Measurements from ENCODE around the gene CCNQ.

CCNQ gene

DNA sequence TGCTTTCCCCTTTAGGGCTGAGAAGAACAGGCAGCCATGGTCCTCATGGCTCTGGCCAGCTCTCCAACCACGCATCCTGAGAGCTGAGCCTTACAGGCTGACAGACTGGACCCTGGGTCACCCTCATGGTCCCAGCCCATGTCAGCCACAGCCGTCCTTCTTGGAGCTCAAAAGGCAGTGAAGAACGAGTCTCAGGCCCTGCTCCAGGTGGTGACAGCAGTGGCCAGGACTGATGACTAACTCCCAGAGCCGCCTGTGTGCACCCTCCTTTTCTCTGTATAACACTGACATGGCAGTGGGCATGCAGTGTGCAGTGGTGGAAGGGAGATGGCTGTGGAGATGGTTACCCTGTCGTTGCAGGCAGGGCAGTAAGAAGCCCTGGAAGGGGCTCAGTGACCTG, 37.8 kb upstream of the CCNQ start:
- DNase-seq = no peak

GRCh38 chrX:153635788-153636668, 37.1 kb upstream of the CCNQ start:
- DNase-seq = no peak

GRCh38 chrX:153635388-153635787, 36.4 kb upstream of the CCNQ start:
- DNase-seq = no peak

- DNase-seq = no peak
Measured at GRCh38 chrX:153634832-153635231, 35.9 kb upstream of the CCNQ start.

GRCh38 chrX:153634236-153634635, 35.3 kb upstream of the CCNQ start:
- no peak for DNase-seq

DNA sequence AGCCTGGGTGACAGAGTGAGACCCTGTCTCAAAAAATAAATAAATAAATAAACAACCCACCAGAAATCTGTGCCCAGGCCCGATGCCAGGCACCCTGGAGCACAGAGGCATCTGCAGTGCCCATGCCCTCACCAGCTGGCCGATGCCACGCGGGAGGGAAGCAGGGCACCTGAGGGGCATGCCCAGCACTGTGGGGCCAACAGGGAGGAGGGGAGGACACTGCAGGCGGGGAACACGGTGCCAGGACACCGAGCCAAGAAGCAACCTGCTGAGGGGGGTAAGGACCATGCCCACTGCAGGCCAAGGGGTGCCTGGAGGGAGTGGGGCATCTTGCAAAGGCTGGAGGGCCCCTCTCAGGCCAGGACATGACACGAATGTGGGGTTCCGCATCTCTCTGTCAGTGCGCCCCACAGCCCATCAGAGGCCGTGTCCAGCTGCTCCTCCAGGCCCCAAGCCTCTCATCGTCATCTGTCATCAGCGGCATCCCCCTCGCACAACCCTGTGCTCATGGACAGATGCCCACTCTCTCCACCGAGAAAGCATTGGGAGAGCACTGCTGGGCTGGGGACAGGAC, 34.8 kb upstream of the CCNQ start:
- no peak for DNase-seq

GRCh38 chrX:153633048-153633447, 34.1 kb upstream of the CCNQ start:
- no peak for DNase-seq

- no peak for DNase-seq
Measured at GRCh38 chrX:153632595-153632946, 33.6 kb upstream of the CCNQ start.

DNA sequence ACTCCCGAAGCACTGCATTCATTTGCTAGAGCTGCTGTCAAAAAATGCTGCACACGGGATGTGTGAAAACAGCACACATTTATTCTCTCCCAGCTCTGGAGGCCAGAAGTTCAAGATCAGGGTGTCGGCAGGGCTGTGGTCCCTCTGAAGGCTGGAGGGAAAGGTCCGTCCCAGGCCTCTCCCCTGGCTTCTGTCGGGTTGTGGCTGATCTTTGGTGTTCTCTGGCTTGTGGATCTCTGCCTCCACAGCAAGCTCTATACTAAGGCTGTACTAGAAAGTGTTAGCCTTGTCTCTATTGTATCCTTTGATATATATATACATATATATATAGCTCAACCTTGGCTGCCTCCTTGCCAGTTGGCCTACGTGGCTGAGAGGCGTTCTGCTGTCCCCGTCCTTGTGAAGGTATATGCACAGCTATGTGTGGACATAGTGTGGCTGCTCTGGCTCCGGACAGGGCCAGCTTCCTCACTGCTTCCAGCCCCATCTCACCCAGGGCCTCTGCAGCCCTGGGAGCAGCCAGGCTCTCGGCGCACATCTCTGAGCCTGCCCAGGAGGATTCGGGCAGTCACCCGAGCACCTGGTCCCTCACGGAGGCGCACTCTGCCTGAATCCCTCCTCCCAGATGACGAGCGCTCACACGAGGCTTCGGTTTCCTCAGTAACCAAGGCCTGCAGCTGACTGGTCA, 33.1 kb upstream of the CCNQ start:
- no peak for DNase-seq

- no peak for DNase-seq
Measured at GRCh38 chrX:153631346-153631745, 32.4 kb upstream of the CCNQ start.

DNA sequence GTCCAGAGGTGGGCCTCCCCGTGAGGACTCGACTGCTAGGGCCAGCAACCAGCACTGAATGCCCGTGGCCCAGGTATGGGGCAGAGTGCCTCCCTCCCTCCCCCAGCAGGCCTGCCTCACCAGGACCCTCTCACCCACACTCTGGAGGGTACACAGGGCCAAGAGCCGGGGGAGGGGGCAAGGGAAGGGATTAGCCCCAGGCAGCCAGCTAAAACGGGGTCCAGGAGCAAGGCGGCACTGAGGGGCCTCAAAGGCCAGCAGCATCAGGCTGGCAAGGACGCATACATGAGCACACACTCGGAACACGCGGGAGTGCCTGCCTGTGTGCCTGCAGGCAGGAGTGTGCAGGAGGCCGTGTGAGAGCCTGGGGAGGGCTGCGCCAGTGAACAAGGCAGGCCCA, 29.7 kb upstream of the CCNQ start:
- DNase-seq = no peak

- DNase-seq = no peak
Measured at GRCh38 chrX:153628129-153628528, 29.2 kb upstream of the CCNQ start.

DNA sequence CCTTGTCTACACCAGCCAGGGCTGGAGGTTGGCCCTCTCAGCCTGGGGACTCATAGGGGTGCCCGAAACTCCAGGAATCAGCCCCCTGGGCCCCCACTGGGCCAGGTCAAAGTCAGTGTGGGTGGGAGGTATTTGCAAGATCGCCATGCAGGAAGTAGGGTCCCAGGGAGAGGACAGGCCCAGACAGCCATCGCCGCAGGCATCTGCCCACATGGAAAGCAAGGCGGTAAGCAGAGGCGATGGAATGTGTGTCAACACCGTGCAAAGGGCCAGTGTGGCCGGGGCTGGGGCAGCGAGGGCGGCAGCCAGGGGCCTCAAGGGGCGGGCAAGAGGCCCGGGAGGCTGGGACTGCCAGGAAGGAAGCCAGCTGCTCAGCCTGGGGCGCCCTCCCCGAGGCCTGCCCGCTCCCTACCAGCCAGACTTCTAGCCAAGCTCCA, 28.8 kb upstream of the CCNQ start:
- DNase-seq = no peak

DNA sequence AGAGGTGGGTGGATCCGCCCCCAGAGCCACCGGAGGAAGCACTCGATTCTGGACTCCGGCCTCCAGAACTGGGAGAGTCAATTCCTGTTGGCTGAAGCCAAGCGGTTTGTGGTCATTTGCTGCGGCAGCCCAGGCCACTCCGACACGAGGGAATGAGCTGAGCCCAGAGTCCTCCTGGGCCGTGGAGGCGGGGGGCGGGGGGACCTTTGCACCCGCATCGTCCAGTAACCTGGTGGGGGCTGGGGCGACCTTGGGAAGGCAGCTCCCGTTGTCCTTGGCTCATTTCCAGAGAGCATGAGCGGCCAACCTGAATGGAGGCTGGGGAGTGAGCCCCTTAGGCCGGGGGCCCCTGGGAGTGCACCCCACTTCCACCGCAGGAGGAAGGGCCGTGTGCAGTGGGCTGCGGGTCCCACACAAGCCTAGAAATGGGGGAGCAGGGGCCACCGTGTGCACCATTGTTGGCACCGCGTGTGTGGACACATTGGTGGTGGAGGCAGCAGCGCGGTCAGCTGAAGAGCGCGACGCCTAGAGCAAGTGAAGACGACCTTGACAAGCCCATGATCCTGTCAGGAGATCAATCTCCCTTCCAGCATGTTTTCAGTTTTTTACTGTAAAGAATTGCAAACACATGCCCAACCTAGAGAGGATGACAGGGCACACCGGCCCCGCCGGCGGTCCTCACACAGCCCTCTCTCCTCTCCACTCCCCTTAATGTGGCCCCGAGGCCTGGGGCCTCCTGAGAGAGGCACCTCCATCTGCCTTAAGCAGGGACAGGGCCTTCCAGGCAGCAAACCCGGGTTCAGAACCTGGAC, 28.1 kb upstream of the CCNQ start:
- no peak for DNase-seq

GRCh38 chrX:153626025-153626633, 27.2 kb upstream of the CCNQ start:
- no peak for DNase-seq

GRCh38 chrX:153625271-153626024, 26.5 kb upstream of the CCNQ start:
- no peak for DNase-seq

- no peak for DNase-seq
Measured at GRCh38 chrX:153624196-153625091, 25.5 kb upstream of the CCNQ start.

DNA sequence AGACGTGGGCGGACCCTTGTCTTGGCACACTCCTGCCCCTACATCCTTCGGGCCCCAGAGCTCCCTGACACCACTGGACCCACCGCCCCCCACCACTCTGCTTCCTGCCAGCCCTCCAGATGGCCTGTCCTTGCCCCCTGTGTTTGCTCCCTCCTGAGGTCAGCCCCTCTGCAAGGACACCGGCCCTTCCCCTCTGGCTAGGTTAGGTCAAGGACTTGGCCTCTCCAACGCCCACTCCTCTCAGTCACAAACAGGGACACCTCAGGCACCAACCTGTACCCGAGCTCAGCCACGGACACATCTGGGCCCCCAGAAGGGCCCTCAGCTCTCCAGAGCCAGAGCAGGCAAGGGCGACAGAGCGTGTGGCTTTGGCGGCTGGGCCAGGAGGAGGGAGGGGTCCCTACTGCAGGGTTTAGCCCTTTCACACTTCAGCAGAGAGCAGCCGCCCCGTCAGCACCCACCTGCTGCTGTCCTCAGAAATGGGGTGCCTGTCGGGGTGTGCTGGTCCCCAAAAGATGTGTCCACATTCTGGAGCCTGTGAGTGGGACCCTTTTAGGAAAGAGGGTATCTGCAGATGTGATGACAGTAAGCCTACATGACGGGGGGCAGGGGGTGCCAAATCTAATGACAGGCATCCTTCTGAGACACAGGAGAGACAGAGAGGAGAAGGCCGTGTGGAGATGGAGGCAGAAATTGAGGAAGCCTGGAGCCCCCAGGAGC, 24.5 kb upstream of the CCNQ start:
- DNase-seq = no peak

GRCh38 chrX:153622661-153623309, 23.8 kb upstream of the CCNQ start:
- no peak for DNase-seq
